ENCODE measurements around the gene HSPA1A.

DNA sequence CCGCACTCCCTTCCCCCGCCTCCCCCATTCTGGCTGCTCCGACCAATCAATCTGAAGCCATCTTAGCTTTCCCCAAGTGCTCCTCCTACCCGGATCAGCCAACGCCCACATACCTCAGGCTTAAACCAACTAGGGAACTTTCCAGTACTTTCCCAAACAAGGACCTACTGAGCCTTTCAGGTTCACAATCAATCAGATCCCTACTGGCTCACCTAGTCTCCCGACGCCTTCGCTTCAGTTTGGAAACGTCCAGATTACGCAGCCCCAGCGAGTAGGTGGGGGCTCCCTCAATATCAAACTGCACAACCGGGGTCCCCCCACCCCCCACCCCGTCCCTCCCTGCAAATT lies 692 bp upstream of the HSPA1A start:
- TF ChIP-seq RB1 (IDR thresholded peaks at IDR 0.05; ENCODE audit: low read depth), result no peak; the same call in 1 of the 2 replicates
- TF ChIP-seq ZBTB1 (CRISPR knock-in tag; IDR thresholded peaks at IDR 0.05; ENCODE audit: borderline replicate concordance, low read depth), result no peak
